HEK293T (cell line): ENCODE data around the gene MRPL48.

Source experiments
- ARNT ChIP-seq: fragments of 450-650 bp; IDR thresholded peaks from 2 replicates; pipeline ENCODE4 v1.6.1; 2017; ENCODE audit warnings: mild to moderate bottlenecking
- BHLHE40 ChIP-seq: fragments of 450-650 bp; IDR thresholded peaks from 2 replicates; pipeline ENCODE4 v1.6.1; 2016; ENCODE audit warnings: mild to moderate bottlenecking, moderate library complexity, borderline replicate concordance
- CTBP1 ChIP-seq: fragments of 450-650 bp; IDR thresholded peaks from 2 replicates; pipeline ENCODE4 v1.6.1; 2016; ENCODE audit warnings: borderline replicate concordance
- ELF4 ChIP-seq: fragments of 450-650 bp; IDR thresholded peaks from 2 replicates; pipeline ENCODE4 v1.6.1; 2017; ENCODE audit warnings: antibody characterized with exemption
- FOXA1 ChIP-seq: fragments of 450-650 bp; IDR thresholded peaks from 2 replicates; pipeline ENCODE4 v1.6.1; 2016; ENCODE audit warnings: mild to moderate bottlenecking
- FOXK2 ChIP-seq: fragments of 450-650 bp; IDR thresholded peaks from 2 replicates; pipeline ENCODE4 v1.6.1; 2016; ENCODE audit warnings: mild to moderate bottlenecking
- FOXM1 ChIP-seq: fragments of 450-650 bp; IDR thresholded peaks from 2 replicates; pipeline ENCODE4 v1.6.1; 2017; ENCODE audit warnings: mild to moderate bottlenecking, borderline replicate concordance
- HDGF ChIP-seq: fragments of 450-650 bp; IDR thresholded peaks from 2 replicates; pipeline ENCODE4 v1.6.1; 2017; ENCODE audit warnings: antibody characterized with exemption, borderline replicate concordance
- LEF1 ChIP-seq: fragments of 450-650 bp; IDR thresholded peaks from 2 replicates; pipeline ENCODE4 v1.6.1; 2017; ENCODE audit warnings: mild to moderate bottlenecking, borderline replicate concordance
- NFRKB ChIP-seq: fragments of 450-650 bp; IDR thresholded peaks from 2 replicates; pipeline ENCODE4 v1.6.1; 2016; ENCODE audit warnings: mild to moderate bottlenecking, moderate library complexity
- SP1 ChIP-seq: fragments of 450-650 bp; IDR thresholded peaks from 2 replicates; pipeline ENCODE4 v1.6.1; 2017
- SUZ12 ChIP-seq: fragments of 450-650 bp; IDR thresholded peaks from 2 replicates; pipeline ENCODE4 v1.6.1; 2016; ENCODE audit warnings: mild to moderate bottlenecking
- TF ChIP-seq, protein P1 (sequence below): fragments of 450-650 bp; IDR thresholded peaks from 2 replicates; pipeline ENCODE4 v1.6.1; 2016

DNA sequence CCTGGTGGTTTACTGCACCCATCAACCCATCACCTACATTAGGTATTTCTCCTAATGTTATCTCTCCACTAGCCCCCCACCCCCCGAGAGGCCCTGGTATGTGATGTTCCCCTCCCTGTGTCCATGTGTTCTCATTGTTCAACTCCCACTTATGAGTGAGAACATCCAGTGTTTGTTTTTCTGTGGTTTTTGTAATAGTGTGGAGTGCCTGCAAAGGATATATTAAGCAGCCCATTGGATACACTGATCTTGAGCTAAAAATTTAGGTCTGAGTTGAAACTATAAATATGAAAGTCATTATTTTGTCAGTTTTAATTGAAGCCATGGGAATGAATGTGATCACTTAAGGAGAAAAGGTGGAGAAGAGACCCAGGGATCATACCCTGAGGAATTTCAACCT is 23.0 kb downstream of the MRPL48 start:
- TF ChIP-seq CTBP1 (no peak), LEF1 (no peak), FOXA1 (no peak), ARNT (no peak), SP1 (no peak), ELF4 (no peak), FOXK2 (no peak), FOXM1 (no peak), HDGF (no peak), NFRKB (no peak), SUZ12 (no peak), BHLHE40 (no peak)
- TF ChIP-seq, protein P1, sequence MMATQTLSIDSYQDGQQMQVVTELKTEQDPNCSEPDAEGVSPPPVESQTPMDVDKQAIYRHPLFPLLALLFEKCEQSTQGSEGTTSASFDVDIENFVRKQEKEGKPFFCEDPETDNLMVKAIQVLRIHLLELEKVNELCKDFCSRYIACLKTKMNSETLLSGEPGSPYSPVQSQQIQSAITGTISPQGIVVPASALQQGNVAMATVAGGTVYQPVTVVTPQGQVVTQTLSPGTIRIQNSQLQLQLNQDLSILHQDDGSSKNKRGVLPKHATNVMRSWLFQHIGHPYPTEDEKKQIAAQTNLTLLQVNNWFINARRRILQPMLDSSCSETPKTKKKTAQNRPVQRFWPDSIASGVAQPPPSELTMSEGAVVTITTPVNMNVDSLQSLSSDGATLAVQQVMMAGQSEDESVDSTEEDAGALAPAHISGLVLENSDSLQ: no peak
